Measurements from ENCODE around the gene NAE1. TPM values are rescaled to one million over a fixed set of nuclear protein-coding genes. Genes with fewer than 3 reads are reported as not detected.
A peak's percentile ranks its signal among the peaks of the same experiment; 100 is the strongest.

Gene NAE1
- total RNA-seq, 1 experiment from 2014 or later = 123 TPM

DNA sequence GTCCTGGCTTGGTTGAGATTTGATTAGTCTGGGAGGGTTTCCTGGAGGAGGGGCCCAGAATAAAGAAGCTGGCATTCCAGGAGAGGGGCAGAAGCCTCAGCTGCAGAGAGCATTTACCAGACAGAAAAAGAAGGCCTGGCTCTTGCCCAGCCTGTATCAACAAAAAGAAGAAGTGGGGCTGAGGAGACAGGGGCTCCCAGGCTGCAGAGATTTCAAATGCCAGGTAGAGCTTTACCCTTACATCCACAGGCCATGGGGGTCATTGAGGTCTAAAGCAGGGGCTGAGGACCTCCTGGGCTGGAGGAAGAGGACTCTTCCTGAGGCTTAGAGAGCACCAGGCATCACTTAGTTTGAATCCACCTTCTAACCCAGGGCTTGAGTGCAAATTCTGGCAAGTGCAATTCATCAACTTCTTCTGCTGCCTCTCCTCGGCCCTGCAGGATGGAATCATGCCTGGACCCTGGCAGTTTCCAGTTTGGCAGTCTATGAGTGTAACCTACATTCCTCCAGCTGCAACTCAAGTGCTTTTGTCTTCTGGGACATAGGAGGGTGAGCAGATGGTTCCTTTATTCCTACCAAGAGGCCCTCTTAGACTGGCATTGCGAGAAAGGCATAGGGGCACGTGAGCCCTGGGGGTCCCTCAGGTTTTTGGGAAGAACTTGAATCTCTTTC is 28.8 kb upstream of the NAE1 start:
- intact Hi-C loops (cut with micrococcal nuclease) = no loop called here
- no TSS peak for BruUV-seq (replicated peaks)
- no peak for TF ChIP-seq ZFX (IDR thresholded peaks at IDR 0.05)
- TF ChIP-seq SIN3A (IDR thresholded peaks at IDR 0.05; ENCODE audit: low read depth) = no peak
- TF ChIP-seq, protein P1, sequence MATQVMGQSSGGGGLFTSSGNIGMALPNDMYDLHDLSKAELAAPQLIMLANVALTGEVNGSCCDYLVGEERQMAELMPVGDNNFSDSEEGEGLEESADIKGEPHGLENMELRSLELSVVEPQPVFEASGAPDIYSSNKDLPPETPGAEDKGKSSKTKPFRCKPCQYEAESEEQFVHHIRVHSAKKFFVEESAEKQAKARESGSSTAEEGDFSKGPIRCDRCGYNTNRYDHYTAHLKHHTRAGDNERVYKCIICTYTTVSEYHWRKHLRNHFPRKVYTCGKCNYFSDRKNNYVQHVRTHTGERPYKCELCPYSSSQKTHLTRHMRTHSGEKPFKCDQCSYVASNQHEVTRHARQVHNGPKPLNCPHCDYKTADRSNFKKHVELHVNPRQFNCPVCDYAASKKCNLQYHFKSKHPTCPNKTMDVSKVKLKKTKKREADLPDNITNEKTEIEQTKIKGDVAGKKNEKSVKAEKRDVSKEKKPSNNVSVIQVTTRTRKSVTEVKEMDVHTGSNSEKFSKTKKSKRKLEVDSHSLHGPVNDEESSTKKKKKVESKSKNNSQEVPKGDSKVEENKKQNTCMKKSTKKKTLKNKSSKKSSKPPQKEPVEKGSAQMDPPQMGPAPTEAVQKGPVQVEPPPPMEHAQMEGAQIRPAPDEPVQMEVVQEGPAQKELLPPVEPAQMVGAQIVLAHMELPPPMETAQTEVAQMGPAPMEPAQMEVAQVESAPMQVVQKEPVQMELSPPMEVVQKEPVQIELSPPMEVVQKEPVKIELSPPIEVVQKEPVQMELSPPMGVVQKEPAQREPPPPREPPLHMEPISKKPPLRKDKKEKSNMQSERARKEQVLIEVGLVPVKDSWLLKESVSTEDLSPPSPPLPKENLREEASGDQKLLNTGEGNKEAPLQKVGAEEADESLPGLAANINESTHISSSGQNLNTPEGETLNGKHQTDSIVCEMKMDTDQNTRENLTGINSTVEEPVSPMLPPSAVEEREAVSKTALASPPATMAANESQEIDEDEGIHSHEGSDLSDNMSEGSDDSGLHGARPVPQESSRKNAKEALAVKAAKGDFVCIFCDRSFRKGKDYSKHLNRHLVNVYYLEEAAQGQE (IDR thresholded peaks at IDR 0.05; ENCODE audit: low read depth) = no peak
- TF ChIP-seq TCF7L2 (IDR thresholded peaks at IDR 0.05; ENCODE audit: borderline replicate concordance, extremely low read depth, insufficient read depth, insufficient read length) = no peak
- TF ChIP-seq YY1 (IDR thresholded peaks at IDR 0.05; ENCODE audit: extremely low read depth, insufficient replicate concordance, low read depth, low read length) = no peak
- TF ChIP-seq CBX3 (IDR thresholded peaks at IDR 0.05; ENCODE audit: low read depth) = no peak
- TF ChIP-seq EZH2phosphoT487 (IDR thresholded peaks at IDR 0.05; ENCODE audit: borderline replicate concordance) = no peak
- TF ChIP-seq RAD21 (IDR thresholded peaks at IDR 0.05; ENCODE audit: low read depth) = no peak
- TF ChIP-seq EZH2 (IDR thresholded peaks at IDR 0.05) = no peak
- TF ChIP-seq, protein P2, sequence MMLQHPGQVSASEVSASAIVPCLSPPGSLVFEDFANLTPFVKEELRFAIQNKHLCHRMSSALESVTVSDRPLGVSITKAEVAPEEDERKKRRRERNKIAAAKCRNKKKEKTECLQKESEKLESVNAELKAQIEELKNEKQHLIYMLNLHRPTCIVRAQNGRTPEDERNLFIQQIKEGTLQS (IDR thresholded peaks at IDR 0.05) = no peak
- no peak for TF ChIP-seq ELF1 (IDR thresholded peaks at IDR 0.05; ENCODE audit: borderline replicate concordance, low read depth)
- no peak for TF ChIP-seq POLR2A (IDR thresholded peaks at IDR 0.05; ENCODE audit: borderline replicate concordance, extremely low read depth, insufficient read depth, insufficient read length)

More for the DNA sequence above, 28.8 kb upstream of the NAE1 start:
- H3K9ac ChIP-seq (ENCODE audit: low read length) = no peak overlapping the region
- CTCF ChIA-PET = interaction anchor here (0.7 to 1.8 kb wide), 2 partner anchors 29 to 119 kb away, joined by 3 to 6 read pairs; partner anchors contain the start of gene NAE1
- H3K27ac ChIP-seq (ENCODE audit: low read depth, low read length) = peak overlapping the region; percentile 42
- H3K4me1 ChIP-seq (ENCODE audit: control insufficient read depth in 1 of 2, insufficient read depth in 2 of 2, low read length in 2 of 2) = peaks cover 12 to 14% of the 10 kb centered on the region in 2 experiments
- no peaks in the 10 kb centered on the region for H3K9me2 ChIP-seq (ENCODE audit: insufficient read depth)
- no peaks in the 10 kb centered on the region for H3K79me2 ChIP-seq (ENCODE audit: insufficient read depth, low read length)
- H3K4me3 ChIP-seq (replicated peaks in 1 of 2; ENCODE audit: low read depth in 1 of 2, low read length in 2 of 2) = no peak overlapping the region
- RAD21 ChIA-PET (ENCODE audit: low non-redundant PET in 1 of 2, low total read pairs in 2 of 2, uncharacterized antibody in 2 of 2, unreplicated experiment in 2 of 2) = no interaction called here
- no peaks in the 10 kb centered on the region for H3K9me3 ChIP-seq (ENCODE audit: control insufficient read depth in 1 of 2, insufficient read depth in 1 of 2, low read depth in 1 of 2, low read length in 2 of 2)
- H3K27me3 ChIP-seq (ENCODE audit: insufficient read depth, low read length) = no peaks in the 10 kb centered on the region
- DNase-seq (ENCODE audit: low read depth, low spot score) (no peak), ATAC-seq (no peak)
- no peaks in the 10 kb centered on the region for H4K20me1 ChIP-seq (ENCODE audit: insufficient read depth)
- H3K36me3 ChIP-seq (ENCODE audit: control insufficient read depth in 1 of 2, insufficient read depth in 2 of 2, low read length in 2 of 2) = no peaks in the 10 kb centered on the region
- POLR2A ChIA-PET = no interaction called here
- H3K4me2 ChIP-seq (ENCODE audit: low read length) = peak overlapping the region; percentile 52
- H2AFZ ChIP-seq (ENCODE audit: low read depth, low read length, poor library complexity, severe bottlenecking) = no peak overlapping the region
